GM21381 (cell line): ENCODE results near the gene FKRP.
"Not testable (repeated sequence)": the region's sequence is repeated elsewhere in the genome, so short reads cannot be mapped to it uniquely, and the experiment has no call there.

Source experiments
- ATAC-seq: cut with Tn5 transposase; IDR thresholded peaks from one replicate; pipeline ENCODE4 v1.9.1; 2021; ENCODE audit warnings: mild to moderate bottlenecking, moderate library complexity; ENCODE audit not compliant: unreplicated experiment

Gene FKRP

GRCh38 chr19:46745521-46746280, at the start of gene FKRP:
TSS of gene FKRP (plus strand) at chr19:46746057. CDS start at chr19:46755451, 9,394 bp downstream.
- peak; percentile 40 for ATAC-seq

- no peak for ATAC-seq
These were observed 49.0 kb upstream of the FKRP start for GRCh38 chr19:46696866-46697203.

GRCh38 chr19:46697204-46697960, 48.5 kb upstream of the FKRP start:
- ATAC-seq: no peak

GRCh38 chr19:46698395-46699321, 47.2 kb upstream of the FKRP start:
- ATAC-seq: no peak

DNA sequence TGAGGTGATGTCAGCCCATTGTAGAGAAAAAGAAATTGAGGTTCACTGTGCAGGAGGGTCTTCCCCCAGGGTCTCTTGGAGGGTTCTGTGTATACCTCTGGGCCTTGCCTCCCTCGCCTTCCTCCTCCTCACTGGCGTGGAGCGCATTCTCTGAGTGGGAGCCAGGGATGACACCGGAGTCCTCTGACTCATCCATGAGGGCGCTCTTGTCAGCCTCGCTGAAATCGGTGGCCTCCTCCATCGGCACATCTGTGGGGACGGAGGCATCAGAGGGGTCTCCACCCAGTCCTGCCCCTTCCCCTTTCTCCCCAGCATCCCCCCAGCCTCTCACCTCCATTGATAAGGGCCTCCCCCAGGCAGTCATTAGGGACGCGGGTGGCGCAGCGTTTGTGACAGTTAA, 45.2 kb upstream of the FKRP start:
- ATAC-seq: no peak

DNA sequence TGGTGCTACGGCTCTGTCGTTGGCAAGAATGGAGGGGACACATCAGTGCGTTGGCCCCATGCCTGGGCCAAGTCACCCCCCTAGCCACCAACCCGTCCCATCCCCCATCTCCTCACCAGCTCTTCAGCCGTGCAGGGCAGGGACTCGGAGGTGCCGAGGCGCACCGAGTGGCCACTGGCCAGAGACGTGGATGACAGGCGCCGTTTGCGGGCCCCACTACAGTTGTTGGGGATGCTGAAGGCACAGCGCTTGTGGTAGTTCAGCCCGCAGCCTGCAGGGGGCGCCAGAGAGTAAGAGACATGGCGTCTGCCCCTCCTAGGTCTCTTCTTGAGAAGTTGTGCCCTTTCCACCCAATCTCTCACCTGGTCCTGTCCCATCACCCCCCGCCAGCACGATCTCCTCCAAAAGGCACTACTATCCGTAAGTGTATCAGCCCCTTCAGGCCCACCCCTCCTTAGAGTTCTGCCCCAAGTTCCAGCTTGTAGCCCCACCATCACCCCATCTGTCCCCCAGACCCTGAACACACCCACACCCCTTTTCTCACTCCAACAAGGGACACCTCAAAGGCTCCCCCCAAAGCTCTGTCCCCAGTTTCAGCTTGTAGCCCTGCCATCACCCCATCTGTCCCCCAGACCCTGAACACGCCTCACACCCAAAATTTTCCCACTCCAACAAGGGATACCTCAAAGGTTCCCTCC, 41.3 kb upstream of the FKRP start:
- ATAC-seq: no peak

DNA sequence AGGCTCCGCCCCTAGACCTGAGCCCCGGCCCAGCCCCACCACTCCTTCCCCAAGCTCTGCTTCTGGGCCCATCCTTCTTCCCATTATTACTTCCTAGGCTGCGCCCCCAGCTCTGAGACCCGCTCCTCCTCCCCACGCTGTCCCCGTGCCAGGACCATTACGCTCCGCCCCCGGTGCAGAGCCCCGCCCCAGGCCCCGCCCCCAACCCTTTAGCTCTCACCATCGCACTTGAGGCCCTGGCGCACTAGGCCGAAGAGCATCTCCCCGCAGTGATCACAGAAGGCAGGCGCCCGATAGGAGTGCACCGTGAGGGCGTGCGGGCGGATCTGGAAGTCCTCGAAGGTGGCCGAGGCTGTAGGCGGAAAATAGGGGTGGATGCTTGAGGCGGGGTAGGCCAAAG, 35.2 kb upstream of the FKRP start:
- no peak for ATAC-seq

DNA sequence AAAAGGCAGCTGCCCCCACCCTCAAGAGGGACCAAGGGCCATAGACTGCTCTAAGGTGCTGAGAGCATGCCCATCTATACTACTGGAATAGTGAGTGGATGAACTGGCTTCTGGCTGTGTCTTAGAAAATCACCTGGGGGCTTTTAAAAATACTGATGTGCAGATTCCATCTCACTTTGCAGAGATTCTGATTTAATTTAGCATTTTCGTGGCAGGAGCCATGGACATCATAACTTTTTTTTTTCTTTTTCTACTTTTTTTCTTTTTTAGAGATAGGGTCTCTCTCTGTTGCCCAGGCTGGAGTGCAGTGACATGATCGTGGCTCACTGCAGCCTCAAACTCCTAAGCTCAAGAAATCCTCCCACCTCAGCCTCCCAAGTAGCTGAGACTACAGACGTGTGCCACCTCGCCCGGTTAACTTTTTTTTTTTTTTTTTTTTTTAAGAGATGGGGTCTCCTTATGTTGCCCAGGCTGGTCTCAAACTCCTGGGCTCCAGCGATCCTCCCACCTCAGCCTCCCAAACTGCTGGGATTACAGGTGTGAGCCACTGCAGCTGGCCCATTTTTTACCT, 33.0 kb upstream of the FKRP start:
- ATAC-seq: not testable (repeated sequence)

GRCh38 chr19:46713781-46714443, 31.9 kb upstream of the FKRP start:
- no peak for ATAC-seq

- ATAC-seq: no peak
These were observed 31.3 kb upstream of the FKRP start for GRCh38 chr19:46714444-46715106.

GRCh38 chr19:46715620-46715974, 30.3 kb upstream of the FKRP start:
- no peak for ATAC-seq

DNA sequence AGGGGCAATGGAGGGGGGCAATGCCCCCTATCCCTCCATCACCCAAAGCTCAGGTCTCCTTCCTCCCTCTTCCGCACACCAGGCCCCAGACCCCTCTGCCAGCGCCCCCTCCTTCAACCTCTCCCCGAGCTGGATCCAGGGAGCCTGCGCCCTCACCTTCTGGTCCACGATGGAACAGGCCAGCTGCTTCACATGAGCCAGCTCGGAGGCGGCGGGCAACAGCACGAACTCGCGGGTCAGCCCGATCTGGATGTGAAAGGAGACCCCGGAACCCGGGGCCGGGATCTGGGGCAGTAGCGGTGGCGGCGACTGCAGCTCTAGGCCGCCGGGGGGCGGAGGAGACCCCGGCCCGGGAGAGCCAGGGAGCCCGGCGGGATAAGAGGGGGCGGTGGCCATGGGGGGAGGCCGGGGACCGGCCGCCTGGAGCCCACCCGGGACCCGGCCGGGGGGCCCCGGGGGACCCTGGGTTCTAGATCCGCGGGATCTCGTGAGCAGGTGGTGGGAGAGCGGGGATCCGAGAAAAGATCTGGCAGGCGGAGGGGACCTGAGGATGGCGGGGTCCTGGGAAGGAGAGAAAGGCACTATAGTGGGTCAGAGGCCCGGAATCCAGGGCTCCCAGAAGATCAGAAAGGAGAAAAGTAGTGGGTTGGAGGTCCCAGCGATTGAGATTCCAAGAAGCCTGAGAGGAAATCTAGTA, 29.7 kb upstream of the FKRP start:
- ATAC-seq: no peak

GRCh38 chr19:46716672-46717033, 29.2 kb upstream of the FKRP start:
- ATAC-seq: no peak

- peak; percentile 33 for ATAC-seq
These were observed 28.7 kb upstream of the FKRP start, which contains the start of gene PRKD2 for GRCh38 chr19:46717034-46717715. TSS of gene PRKD2 (minus strand) at chr19:46717114. CDS start at chr19:46716370, 744 bp downstream.

DNA sequence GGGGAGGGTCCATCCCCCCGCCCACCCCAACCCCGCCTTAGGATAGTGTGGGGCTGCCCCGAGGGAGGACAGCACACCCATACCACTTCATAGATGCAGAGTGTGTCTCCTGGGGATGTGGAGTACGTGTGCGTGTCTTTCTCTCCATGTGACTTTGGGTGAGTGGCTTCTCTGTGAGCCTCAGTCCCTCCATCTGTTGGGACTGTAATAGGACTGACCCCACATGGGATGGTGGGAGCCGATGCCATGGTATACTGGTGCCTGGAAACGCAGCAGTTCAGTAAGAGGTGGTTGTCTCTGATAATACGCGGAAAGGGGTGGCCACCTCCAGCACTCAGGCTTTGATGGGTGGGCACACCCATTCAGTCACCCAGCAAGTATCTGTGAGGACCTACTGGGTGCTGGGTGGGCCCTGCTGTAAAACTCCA, 28.1 kb upstream of the FKRP start:
- no peak for ATAC-seq

GRCh38 chr19:46718157-46718933, 27.5 kb upstream of the FKRP start:
- peak; percentile 29 for ATAC-seq

GRCh38 chr19:46718934-46719622, 26.8 kb upstream of the FKRP start:
- no peak for ATAC-seq
